Activated CD8-positive, alpha-beta memory T cell treated with anti-CD3 and anti-CD28 coated beads, Interleukin-2, amount 50 U/mL, for 48 hours (primary cell): Measurements from ENCODE around the gene KLF11.
A peak's percentile ranks its signal among the peaks of the same experiment; 100 is the strongest.

Source experiments
- DNase-seq: peaks from one replicate; pipeline ENCODE4 v3.0.0-alpha.2; 2020

KLF11 gene

GRCh38 chr2:10043256-10043905, at the start of gene KLF11:
KLF11 (plus strand) TSS chr2:10043550; CDS start chr2:10043717, 167 bp downstream.
- peak; percentile 81 for DNase-seq

- no peak for DNase-seq
Observed at GRCh38 chr2:9994462-9994861, 48.9 kb upstream of the KLF11 start.

DNA sequence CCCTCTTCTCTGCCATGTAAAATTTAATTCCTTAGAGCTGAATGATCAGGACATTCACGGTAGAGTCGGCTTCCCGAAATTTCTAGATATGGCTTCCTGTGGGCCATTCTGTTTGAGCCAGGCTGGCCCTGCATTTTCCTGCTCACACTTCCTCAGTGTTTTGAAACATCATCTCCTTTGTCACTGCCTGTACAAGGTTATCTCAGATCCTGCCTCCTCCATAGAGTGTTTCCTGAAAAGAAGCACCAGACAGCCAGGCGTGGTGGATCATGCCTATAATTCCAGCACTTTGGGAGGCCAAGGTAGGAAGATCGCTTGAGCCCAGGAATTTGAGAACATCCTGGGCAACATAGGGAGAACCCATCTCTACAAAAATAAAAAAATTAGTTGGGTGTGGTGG, 48.3 kb upstream of the KLF11 start:
- peak; percentile 13 for DNase-seq

GRCh38 chr2:9996321-9996720, 47.0 kb upstream of the KLF11 start:
- peak; percentile 6 for DNase-seq

- DNase-seq = peak; percentile 6
Observed at GRCh38 chr2:9997936-9998335, 45.4 kb upstream of the KLF11 start.

GRCh38 chr2:9998916-9999654, 44.3 kb upstream of the KLF11 start:
- DNase-seq = peak; percentile 20

DNA sequence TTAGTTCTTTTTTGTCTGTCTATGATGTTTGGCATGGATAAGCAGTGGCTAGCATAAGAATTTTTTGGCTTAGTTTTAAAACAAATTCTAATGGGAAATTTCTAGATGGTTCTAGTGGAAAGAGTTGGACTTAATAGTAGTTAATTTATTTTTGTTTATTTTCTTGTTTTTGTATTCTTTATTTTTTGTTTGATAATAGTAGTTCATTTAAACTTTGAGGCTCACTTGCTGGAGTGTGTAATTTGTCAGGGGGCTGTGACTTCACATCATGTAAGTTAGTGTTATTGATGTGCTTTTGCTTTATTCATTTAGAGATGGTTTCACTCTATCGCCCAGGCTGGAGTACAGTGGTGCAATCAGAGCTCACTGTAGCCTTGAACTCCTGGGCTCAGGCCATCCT, 43.7 kb upstream of the KLF11 start:
- no peak for DNase-seq

DNA sequence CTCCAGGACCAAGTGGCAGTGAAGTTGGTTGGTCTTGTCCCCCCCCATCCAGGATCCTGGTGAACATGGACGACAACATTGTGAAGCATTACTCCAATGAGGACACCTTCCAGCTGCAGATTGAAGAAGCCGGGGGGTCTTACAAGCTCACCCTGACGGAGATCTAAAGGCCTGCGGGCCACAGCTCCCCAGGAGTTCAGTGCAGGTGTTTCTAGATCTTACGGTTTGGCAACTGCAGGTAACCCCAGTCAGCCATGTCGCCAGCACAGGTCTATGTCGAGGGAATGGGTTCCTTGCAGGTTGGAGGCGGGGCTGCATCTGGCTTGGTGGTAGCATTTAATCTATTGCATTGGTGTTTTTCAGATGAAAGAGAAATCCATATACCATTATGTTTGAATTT, 42.8 kb upstream of the KLF11 start:
- DNase-seq = no peak

GRCh38 chr2:10001586-10001985, 41.8 kb upstream of the KLF11 start:
- no peak for DNase-seq

DNA sequence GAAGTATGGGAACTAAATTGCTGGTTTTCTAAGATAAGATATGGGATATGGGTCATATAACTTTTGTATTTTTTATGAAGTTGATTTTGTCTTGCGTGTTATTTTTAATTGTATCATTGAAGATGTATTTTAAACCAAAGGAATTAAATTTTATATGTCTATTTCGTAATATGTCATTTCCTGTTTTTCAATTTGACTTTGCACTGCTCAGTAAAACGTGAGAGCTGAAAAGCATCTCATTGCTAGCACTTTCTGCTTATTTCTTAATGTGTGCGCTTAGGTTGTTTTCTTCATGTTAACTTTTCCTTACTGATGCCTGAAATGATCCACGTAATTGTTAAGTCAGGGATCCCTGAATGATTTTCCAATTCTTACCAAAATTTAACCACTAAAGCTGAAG, 41.2 kb upstream of the KLF11 start:
- DNase-seq = no peak

GRCh38 chr2:10002681-10003080, 40.7 kb upstream of the KLF11 start:
- DNase-seq = no peak

GRCh38 chr2:10003206-10004125, 39.9 kb upstream of the KLF11 start:
- DNase-seq = no peak

- no peak for DNase-seq
Observed at GRCh38 chr2:10004401-10004800, 38.9 kb upstream of the KLF11 start.

DNA sequence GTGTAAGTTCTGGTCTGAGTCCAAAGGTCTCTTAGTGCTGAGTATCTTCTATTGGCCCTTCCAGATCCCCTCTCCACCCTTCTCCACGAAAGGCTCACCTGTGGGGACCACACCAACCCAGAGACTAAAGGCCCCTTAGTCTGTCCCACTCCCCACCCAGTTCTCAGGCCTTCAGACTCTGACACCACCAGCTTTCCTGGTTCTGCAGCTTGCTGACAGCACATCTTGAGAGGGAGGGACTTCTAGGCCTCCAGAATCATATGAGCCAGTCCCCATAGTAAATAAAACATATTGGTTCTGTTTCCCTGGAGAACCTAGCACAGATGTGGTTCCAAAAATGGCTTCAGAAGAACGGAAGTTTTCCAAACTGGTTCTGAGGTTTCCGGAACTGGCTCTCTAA, 38.5 kb upstream of the KLF11 start:
- no peak for DNase-seq

GRCh38 chr2:10005461-10006235, 37.7 kb upstream of the KLF11 start:
- no peak for DNase-seq

GRCh38 chr2:10006236-10007161, 36.9 kb upstream of the KLF11 start:
- no peak for DNase-seq

DNA sequence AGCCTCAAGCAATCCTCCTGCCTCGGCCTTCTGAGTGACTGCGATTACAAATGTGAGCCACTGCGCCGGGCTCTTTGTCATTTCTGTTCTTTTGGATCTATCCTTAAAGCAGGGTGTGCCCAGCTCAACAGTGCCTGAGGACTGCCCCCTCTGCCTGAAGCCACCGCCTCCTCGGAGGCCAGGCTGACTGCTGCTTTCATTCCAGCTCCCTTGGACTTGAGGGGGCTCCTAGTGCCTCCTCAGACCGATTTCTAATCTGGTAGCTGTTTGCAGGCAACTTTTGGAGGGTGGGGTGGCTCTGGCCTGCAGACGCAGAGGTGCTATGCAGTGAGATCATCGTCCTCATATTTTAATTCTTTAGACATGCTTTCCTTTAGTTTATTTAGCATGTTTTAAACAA, 35.9 kb upstream of the KLF11 start:
- DNase-seq = no peak

GRCh38 chr2:10007921-10008808, 35.2 kb upstream of the KLF11 start:
- DNase-seq = no peak

DNA sequence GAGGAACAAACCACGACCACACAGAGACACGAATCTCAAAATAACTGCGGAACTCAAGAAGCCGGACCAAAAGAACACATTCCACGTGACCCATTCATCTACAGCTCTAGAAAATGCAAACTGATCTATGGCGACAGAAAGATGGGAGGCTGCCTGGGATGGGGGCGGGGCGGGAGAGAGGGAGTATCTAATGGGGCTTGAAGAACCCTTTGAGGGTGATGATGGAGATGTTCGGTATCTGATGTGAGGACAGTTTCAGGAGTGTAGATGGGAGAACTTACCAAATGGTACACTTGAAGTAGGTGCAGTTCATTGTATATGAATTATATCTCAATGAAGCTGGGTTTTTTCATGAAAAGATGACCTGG, 34.6 kb upstream of the KLF11 start:
- DNase-seq = no peak

GRCh38 chr2:10009271-10009810, 34.0 kb upstream of the KLF11 start:
- DNase-seq = no peak
